Stomach (tissue), 4 donors: ENCODE measurements around the gene PROB1.

ENCODE experiments used
- CTCF ChIP-seq, 7 experiments: fragments of 450-650 bp in 4 of 7; fragments of 200-600 bp in 3 of 7; sonication (generic) in 3 of 7; IDR thresholded peaks; one replicate each; pipeline ENCODE4 v1.5.1; 2016 to 2019; ENCODE audit warnings: antibody characterized with exemption in 7 of 7, control low read depth in 2 of 7, mild to moderate bottlenecking in 1 of 7
- POLR2A ChIP-seq, 4 donors: fragments of 450-650 bp; IDR thresholded peaks; one replicate each; pipeline ENCODE4 v1.6.1; 2016; ENCODE audit warnings: antibody characterized with exemption in 4 of 4, control low read depth in 2 of 4, mild to moderate bottlenecking in 1 of 4, moderate library complexity in 1 of 4

- TF ChIP-seq CTCF (IDR thresholded peaks at IDR 0.05) (peak in 2 of 7 experiments; percentile 16 to 31), POLR2A (IDR thresholded peaks at IDR 0.05) (no peak)
Measured at GRCh38 chr5:139402561-139403158, 7.8 kb upstream of the PROB1 start.
